HEK293 (cell line): ENCODE measurements around the gene SLC26A8.

Experiments
- CTCF ChIA-PET: fragments of 350-600 bp; formaldehyde crosslinking; extraction: SDS; loops from one replicate; lab custom pipeline; 2021; ENCODE audit warnings: antibody characterized with exemption; lab: Yijun Ruan, JAX
- POLR2A ChIA-PET: fragments of 300-600 bp; formaldehyde crosslinking; extraction: SDS; loops from one replicate; lab custom pipeline; 2020; ENCODE audit warnings: antibody characterized with exemption, inconsistent platforms; lab: Yijun Ruan, JAX
- H3K27ac ChIP-seq: fragments of 200-500 bp; sonication (Bioruptor generic); 2 replicates; pipeline ENCODE4 v1.5.1; 2014; ENCODE audit warnings: low read depth, low read length, control low read depth, inconsistent platforms; ENCODE audit errors: extremely low read depth
- H3K36me3 ChIP-seq, 2 experiments: fragments of 200-500 bp in 1 of 2; sonication (Bioruptor generic) in 1 of 2; 1 replicate in 1 of 2; 2 replicates in 1 of 2; pipeline ENCODE4 v1.5.1; 2014 to 2017; ENCODE audit warnings: inconsistent platforms in 2 of 2, low read length in 2 of 2; ENCODE audit not compliant: control insufficient read depth in 2 of 2, insufficient read depth in 1 of 2
- H3K4me1 ChIP-seq: fragments of 200-500 bp; sonication (Bioruptor generic); 2 replicates; pipeline ENCODE4 v1.5.1; 2014; ENCODE audit warnings: mild to moderate bottlenecking, low read length, inconsistent platforms; ENCODE audit not compliant: control insufficient read depth, insufficient read depth
- H3K4me3 ChIP-seq: 2 replicates; pipeline ENCODE4 v1.5.1; 2011; ENCODE audit warnings: low read depth, mild to moderate bottlenecking, control low read depth, low read length, moderate library complexity
- H3K9me3 ChIP-seq: fragments of 200-500 bp; sonication (Bioruptor generic); 2 replicates; pipeline ENCODE4 v1.5.1; 2014; ENCODE audit warnings: low read depth, low read length, inconsistent platforms; ENCODE audit not compliant: control insufficient read depth, insufficient read depth
- BCL11B ChIP-seq: fragments of 450-650 bp; formaldehyde crosslinking; IDR thresholded peaks from 2 replicates; pipeline ENCODE4 v1.5.1; 2016; ENCODE audit warnings: low read depth, missing biosample characterization, missing genetic modification characterization
- GLIS2 ChIP-seq: fragments of 450-650 bp; formaldehyde crosslinking; IDR thresholded peaks from 2 replicates; pipeline ENCODE4 v1.5.1; 2016; ENCODE audit warnings: missing biosample characterization, missing genetic modification characterization
- KLF16 ChIP-seq: fragments of 450-650 bp; formaldehyde crosslinking; IDR thresholded peaks from 2 replicates; pipeline ENCODE4 v1.5.1; 2017; ENCODE audit warnings: missing biosample characterization, missing genetic modification characterization
- KLF7 ChIP-seq: fragments of 450-650 bp; formaldehyde crosslinking; IDR thresholded peaks from 2 replicates; pipeline ENCODE4 v1.5.1; 2016; ENCODE audit warnings: missing biosample characterization, missing genetic modification characterization, borderline replicate concordance
- MZF1 ChIP-seq: fragments of 450-650 bp; formaldehyde crosslinking; IDR thresholded peaks from 2 replicates; pipeline ENCODE4 v1.5.1; 2017; ENCODE audit warnings: missing biosample characterization, missing genetic modification characterization, borderline replicate concordance
- PRDM4 ChIP-seq: fragments of 450-650 bp; formaldehyde crosslinking; IDR thresholded peaks from 2 replicates; pipeline ENCODE4 v1.5.1; 2017; ENCODE audit warnings: missing biosample characterization, missing genetic modification characterization
- REST ChIP-seq: fragments of 450-650 bp; formaldehyde crosslinking; IDR thresholded peaks from 2 replicates; pipeline ENCODE4 v1.5.1; 2016; ENCODE audit warnings: missing biosample characterization, missing genetic modification characterization
- TSHZ1 ChIP-seq: fragments of 450-650 bp; formaldehyde crosslinking; IDR thresholded peaks from 2 replicates; pipeline ENCODE4 v1.5.1; 2016; ENCODE audit warnings: missing biosample characterization, missing genetic modification characterization, borderline replicate concordance
- ZIC2 ChIP-seq: fragments of 450-650 bp; formaldehyde crosslinking; IDR thresholded peaks from 2 replicates; pipeline ENCODE4 v1.5.1; 2016; ENCODE audit warnings: missing biosample characterization, missing genetic modification characterization
- ZNF223 ChIP-seq: fragments of 450-650 bp; formaldehyde crosslinking; IDR thresholded peaks from 2 replicates; pipeline ENCODE4 v1.5.1; 2016; ENCODE audit warnings: missing biosample characterization, missing genetic modification characterization
- ZNF248 ChIP-seq: fragments of 450-650 bp; formaldehyde crosslinking; IDR thresholded peaks from 2 replicates; pipeline ENCODE4 v1.5.1; 2017; ENCODE audit warnings: missing biosample characterization, missing genetic modification characterization
- ZNF280C ChIP-seq: fragments of 450-650 bp; formaldehyde crosslinking; IDR thresholded peaks from 2 replicates; pipeline ENCODE4 v1.5.1; 2016; ENCODE audit warnings: missing biosample characterization, missing genetic modification characterization
- ZNF311 ChIP-seq: fragments of 450-650 bp; formaldehyde crosslinking; IDR thresholded peaks from 2 replicates; pipeline ENCODE4 v1.5.1; 2017; ENCODE audit warnings: missing biosample characterization, missing genetic modification characterization, borderline replicate concordance
- ZNF394 ChIP-seq: fragments of 450-650 bp; formaldehyde crosslinking; IDR thresholded peaks from 2 replicates; pipeline ENCODE4 v1.5.1; 2016; ENCODE audit warnings: missing biosample characterization, missing genetic modification characterization, mild to moderate bottlenecking, moderate library complexity, borderline replicate concordance
- ZNF544 ChIP-seq: fragments of 450-650 bp; formaldehyde crosslinking; IDR thresholded peaks from 2 replicates; pipeline ENCODE4 v1.5.0; 2017; ENCODE audit warnings: missing biosample characterization, missing genetic modification characterization
- ZNF629 ChIP-seq: fragments of 450-650 bp; formaldehyde crosslinking; IDR thresholded peaks from 2 replicates; pipeline ENCODE4 v1.5.1; 2017; ENCODE audit warnings: missing biosample characterization, missing genetic modification characterization
- ZNF664 ChIP-seq: fragments of 450-650 bp; formaldehyde crosslinking; IDR thresholded peaks from 2 replicates; pipeline ENCODE4 v1.5.1; 2016; ENCODE audit warnings: missing biosample characterization, missing genetic modification characterization
- ZNF791 ChIP-seq: fragments of 450-650 bp; formaldehyde crosslinking; IDR thresholded peaks from 2 replicates; pipeline ENCODE4 v1.5.1; 2016; ENCODE audit warnings: missing biosample characterization, missing genetic modification characterization
- ZNF837 ChIP-seq: fragments of 450-650 bp; formaldehyde crosslinking; IDR thresholded peaks from 2 replicates; pipeline ENCODE4 v1.5.1; 2016; ENCODE audit warnings: missing biosample characterization, missing genetic modification characterization
- ZSCAN18 ChIP-seq: fragments of 450-650 bp; formaldehyde crosslinking; IDR thresholded peaks from 2 replicates; pipeline ENCODE4 v1.5.1; 2016; ENCODE audit warnings: missing biosample characterization, missing genetic modification characterization
- ZSCAN5A ChIP-seq: fragments of 450-650 bp; formaldehyde crosslinking; IDR thresholded peaks from 2 replicates; pipeline ENCODE4 v1.5.1; 2016; ENCODE audit warnings: missing biosample characterization, missing genetic modification characterization

SLC26A8 gene

GRCh38 chr6:35897486-35897885 is 127.0 kb downstream of the SLC26A8 start (continued):
- no peak for TF ChIP-seq ZSCAN18 (tag by site-specific recombination)
- no peak for TF ChIP-seq KLF7 (tag by site-specific recombination)
- no peak for TF ChIP-seq ZNF544 (tag by site-specific recombination)
- TF ChIP-seq GLIS2 (tag by site-specific recombination) = no peak
- no peak for TF ChIP-seq MZF1 (tag by site-specific recombination)

- ChIA-PET POLR2A (no interaction called here), CTCF (no interaction called here)
- H3K4me3 ChIP-seq = no peak overlapping the region
- TF ChIP-seq ZIC2 (tag by site-specific recombination) (no peak), KLF16 (tag by site-specific recombination) (no peak), ZNF664 (no peak), BCL11B (tag by site-specific recombination) (no peak), ZNF394 (no peak), ZNF791 (tag by site-specific recombination) (no peak), REST (no peak), ZSCAN5A (tag by site-specific recombination) (no peak), TSHZ1 (tag by site-specific recombination) (no peak), PRDM4 (no peak), ZNF248 (no peak), ZNF280C (tag by site-specific recombination) (no peak), ZNF629 (no peak), ZNF311 (tag by site-specific recombination) (no peak), ZNF223 (tag by site-specific recombination) (no peak), ZNF837 (tag by site-specific recombination) (no peak)
- H3K9me3 ChIP-seq = no peaks in the 10 kb centered on the region
- H3K27ac ChIP-seq = no peak overlapping the region
- 0 out of 2 replicates have a peak, but pooled peaks cover 3% of the 10 kb centered on the region for H3K4me1 ChIP-seq
- H3K36me3 ChIP-seq = peaks cover 13 to 36% of the 10 kb centered on the region in 2 experiments; a peak in 2 of 3 replicates
These were observed 127.4 kb downstream of the SLC26A8 start for GRCh38 chr6:35897036-35897435.
